NCI-H526 (cell line): ENCODE results near the gene TCERG1.
"Not testable (repeated sequence)": the region's sequence is repeated elsewhere in the genome, so short reads cannot be mapped to it uniquely, and the experiment has no call there.

Experiments used
- DNase-seq, 2 experiments: peaks; one replicate each; lab custom pipeline; 2025; lab: John Stamatoyannopoulos, UW

TCERG1 gene

DNA sequence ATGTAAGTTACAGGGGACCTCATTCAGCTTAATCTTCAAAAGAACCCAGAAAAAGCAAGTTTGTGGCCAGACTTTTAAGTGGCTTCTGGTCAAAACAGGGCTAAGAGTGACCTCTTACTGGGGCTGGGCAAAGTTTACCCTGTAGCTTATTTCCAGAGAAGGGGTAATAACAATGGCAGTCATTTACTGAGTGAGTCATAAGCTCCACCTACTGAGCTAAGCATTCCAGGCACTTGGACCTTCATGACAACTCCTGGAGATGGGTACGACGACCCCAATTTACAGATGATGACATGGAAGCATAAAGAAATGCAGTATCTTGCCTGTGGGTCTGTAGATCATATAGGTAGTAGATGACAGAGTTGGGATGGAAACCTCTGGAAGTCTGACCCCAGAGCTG is 73.6 kb downstream of the TCERG1 start:
- no peak for DNase-seq

GRCh38 chr5:146521403-146522106 is 74.4 kb downstream of the TCERG1 start:
- no peak for DNase-seq

DNA sequence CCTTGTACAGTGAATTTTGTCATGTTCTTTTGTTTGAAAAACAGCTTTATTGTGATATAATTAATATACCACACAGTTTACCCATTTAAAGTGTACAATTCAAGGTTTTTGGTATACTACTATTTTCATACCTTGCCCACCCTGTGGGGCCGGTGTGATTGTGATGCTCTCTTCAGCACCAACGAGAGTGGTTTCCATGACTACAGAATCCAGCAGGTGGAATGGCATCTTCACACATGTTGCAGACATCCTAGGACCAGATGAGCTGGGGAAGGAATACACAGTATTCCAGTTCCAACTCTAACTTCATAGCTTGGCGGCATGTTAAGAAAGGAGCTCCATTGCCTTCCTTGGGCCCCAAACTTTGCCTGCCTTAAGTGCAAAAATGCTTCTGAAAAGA is 76.6 kb downstream of the TCERG1 start:
- DNase-seq: no peak

- DNase-seq: no peak
These were observed 80.7 kb downstream of the TCERG1 start for GRCh38 chr5:146527785-146528184.

DNA sequence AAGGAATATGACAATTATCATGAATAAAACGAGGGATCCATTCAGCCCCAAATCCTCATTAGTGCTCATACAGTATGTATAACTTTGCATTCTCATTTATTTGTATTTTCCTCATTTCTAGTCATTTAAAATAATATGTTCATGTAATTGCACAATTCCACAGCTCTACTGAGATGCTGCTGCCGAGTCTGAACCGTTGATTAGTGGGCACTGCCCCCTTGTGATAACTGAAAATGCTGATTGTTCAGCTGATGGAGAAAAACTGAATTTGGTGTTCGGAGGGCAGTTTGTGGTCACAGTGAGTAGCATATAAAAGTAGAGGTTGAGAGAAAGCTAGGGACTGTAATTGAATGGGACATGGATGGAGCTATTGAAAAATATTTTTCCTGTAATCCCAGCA is 81.1 kb downstream of the TCERG1 start:
- peak in 1 of 2 experiments; percentile 5 for DNase-seq

DNA sequence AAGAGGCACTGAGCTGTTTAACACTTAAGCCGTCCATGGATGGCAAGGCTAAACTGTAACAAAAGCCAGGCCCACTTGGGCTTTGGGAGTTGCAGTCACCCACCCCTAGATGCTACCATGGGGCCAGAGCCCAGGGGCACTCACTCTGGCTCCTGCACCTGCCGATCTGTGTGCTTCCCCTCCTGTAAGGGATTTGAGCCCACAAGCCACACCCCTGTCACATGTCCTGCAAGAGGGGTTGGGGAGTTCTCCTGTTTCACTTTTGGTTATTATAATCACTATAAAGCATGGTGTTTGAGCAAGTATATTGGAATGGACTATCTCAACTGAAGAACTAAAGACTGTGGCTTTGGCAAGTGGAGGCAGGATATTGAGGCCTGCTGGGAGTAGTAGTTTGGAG is 82.9 kb downstream of the TCERG1 start:
- DNase-seq: no peak

DNA sequence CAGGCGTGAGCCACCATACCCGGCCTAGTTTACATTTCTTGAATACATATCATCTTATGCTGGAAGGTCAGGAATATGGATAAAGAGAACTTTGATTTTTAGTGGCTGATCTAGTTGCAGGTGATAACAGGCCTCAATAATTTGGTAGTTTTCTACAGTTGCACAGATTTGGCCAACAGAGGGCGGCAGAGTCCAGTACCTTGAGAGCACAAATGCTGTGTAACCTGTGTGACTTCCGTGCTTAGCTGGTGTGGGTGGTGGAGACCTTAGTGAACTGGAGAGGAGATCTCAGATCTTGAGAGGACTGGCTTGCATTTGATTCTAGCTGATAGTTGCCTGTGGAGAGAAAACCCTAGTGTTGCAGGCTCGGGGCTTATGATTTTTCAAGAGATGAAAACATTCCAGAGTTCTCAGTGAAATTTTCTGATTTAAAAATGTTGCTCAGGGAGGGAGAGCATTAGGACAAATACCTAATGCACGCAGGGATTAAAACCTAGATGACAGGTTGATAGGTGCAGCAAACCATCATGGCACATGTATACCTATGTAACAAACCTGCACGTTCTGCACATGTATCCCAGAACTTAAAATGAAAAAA is 86.2 kb downstream of the TCERG1 start:
- peak; percentile 27 to 78 for DNase-seq

- DNase-seq: no peak
These were observed 86.7 kb downstream of the TCERG1 start for GRCh38 chr5:146533882-146534281.

GRCh38 chr5:146538432-146538831 is 91.3 kb downstream of the TCERG1 start:
- DNase-seq: peak in 1 of 2 experiments; percentile 25

- no peak for DNase-seq
These were observed 92.8 kb downstream of the TCERG1 start for GRCh38 chr5:146539973-146540372.

GRCh38 chr5:146540414-146540813 is 93.3 kb downstream of the TCERG1 start:
- DNase-seq: no peak

- DNase-seq: peak; percentile 23 to 74
These were observed 95.1 kb downstream of the TCERG1 start for GRCh38 chr5:146541958-146542849.

DNA sequence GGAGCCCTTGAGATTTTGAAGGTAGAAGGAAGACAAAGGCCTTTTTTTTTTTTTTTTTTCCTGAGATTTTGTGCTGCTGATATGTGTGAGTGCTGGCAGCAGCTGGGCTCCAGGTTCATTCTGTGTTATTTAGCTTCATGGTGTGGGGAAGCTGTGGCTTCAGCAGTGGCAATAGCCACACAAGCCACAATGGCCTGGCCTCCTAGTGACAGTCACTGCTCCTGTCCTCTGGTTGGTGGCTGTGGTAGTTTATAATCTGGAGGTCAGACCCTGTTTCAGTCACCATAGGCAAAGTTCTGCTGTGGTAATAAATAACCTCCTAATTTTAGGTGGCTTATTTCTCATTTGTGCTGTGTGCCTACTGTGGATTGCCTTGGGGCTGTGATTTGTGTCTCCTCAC is 97.1 kb downstream of the TCERG1 start:
- no peak for DNase-seq

GRCh38 chr5:146548781-146549449 is 101.8 kb downstream of the TCERG1 start:
- DNase-seq: no peak

- DNase-seq: no peak
These were observed 102.5 kb downstream of the TCERG1 start for GRCh38 chr5:146549615-146550014.

DNA sequence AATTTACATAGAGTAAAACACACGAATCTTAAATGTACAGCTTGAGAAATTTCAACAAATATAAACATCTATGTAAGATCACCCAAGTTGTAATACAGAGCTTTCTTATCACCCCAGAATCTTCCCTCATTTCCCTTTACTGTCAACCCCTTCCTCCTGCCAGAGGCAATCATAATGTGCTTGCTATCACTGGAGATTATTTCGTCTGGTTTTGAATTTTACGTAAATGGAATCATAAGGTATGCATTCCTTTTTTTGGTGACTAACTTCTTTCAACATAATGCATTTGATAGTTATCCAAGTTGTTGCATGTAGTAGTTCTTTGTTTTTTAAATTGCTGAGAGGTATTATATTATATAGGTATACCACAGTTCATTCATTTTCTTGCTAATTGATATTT is 106.3 kb downstream of the TCERG1 start:
- no peak for DNase-seq

- not testable (repeated sequence) for DNase-seq
These were observed 109.8 kb downstream of the TCERG1 start for GRCh38 chr5:146556884-146557283.

DNA sequence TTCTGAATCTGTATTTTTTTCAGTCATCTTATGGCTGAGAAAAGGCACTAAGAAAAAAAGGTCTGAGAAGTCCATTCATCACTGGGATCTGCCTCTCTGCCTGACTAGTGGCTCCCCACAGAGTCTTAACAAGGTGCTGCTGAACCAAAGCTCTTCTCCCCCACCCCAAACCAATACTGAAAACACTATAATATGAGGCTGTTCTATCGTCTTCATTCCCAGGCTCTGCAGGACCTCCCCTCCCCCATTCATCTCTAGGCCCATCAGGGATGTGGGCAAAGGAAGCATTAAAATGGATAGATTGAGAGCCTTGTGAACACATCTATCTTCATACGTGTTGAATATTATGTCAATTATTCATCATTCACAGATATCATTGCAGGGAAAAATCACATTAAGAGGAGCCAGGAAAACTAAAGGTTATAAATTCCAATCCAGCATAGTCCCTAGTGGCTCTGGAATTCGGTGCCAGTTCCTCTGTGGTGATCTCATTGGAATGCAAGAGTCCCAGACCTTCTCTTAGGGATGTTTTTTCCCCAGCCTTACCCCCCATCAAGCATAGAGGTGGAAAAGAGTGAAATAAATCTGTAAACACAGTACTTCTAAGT is 113.2 kb downstream of the TCERG1 start:
- DNase-seq: no peak
